ENCODE measurements around the gene PAK6.

PAK6 gene

DNA sequence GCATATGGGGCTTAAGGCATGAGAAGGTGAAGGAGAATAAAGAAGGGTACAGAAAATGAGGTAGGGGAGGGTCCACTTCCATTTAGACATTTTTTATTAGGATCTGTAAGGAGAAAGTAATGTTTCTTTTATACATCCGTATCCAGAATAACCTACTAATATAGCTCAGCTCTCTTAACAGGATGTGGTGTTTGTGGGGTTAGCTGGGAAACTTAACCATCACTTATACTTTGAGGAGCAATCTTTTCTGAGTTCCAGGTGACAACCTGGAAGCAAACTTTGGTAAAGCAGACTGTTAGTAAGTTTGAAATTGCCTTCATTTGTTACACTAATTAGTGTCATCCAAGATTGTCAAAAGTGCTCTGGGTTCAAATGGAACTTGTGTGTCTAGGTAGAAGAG lies 41.4 kb upstream of the PAK6 start:
- no peak overlapping the region for H3K27ac ChIP-seq (replicated peaks)
- no peak overlapping the region for H3K4me3 ChIP-seq (replicated peaks; ENCODE audit: insufficient read depth, low read length)
- no peaks in the 10 kb centered on the region for H3K27me3 ChIP-seq (ENCODE audit: insufficient read depth, poor library complexity, severe bottlenecking)
- no peak for DNase-seq (ENCODE audit: low read depth in 1 of 2, low spot score in 1 of 2)
- TF ChIP-seq, protein P1, sequence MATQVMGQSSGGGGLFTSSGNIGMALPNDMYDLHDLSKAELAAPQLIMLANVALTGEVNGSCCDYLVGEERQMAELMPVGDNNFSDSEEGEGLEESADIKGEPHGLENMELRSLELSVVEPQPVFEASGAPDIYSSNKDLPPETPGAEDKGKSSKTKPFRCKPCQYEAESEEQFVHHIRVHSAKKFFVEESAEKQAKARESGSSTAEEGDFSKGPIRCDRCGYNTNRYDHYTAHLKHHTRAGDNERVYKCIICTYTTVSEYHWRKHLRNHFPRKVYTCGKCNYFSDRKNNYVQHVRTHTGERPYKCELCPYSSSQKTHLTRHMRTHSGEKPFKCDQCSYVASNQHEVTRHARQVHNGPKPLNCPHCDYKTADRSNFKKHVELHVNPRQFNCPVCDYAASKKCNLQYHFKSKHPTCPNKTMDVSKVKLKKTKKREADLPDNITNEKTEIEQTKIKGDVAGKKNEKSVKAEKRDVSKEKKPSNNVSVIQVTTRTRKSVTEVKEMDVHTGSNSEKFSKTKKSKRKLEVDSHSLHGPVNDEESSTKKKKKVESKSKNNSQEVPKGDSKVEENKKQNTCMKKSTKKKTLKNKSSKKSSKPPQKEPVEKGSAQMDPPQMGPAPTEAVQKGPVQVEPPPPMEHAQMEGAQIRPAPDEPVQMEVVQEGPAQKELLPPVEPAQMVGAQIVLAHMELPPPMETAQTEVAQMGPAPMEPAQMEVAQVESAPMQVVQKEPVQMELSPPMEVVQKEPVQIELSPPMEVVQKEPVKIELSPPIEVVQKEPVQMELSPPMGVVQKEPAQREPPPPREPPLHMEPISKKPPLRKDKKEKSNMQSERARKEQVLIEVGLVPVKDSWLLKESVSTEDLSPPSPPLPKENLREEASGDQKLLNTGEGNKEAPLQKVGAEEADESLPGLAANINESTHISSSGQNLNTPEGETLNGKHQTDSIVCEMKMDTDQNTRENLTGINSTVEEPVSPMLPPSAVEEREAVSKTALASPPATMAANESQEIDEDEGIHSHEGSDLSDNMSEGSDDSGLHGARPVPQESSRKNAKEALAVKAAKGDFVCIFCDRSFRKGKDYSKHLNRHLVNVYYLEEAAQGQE (IDR thresholded peaks at IDR 0.05; ENCODE audit: insufficient replicate concordance, low read depth) = no peak
- no peak for TF ChIP-seq SPI1 (IDR thresholded peaks at IDR 0.05; ENCODE audit: borderline replicate concordance, low read depth)
- TF ChIP-seq POLR2AphosphoS5 (IDR thresholded peaks at IDR 0.05; ENCODE audit: low read depth) = no peak
- TF ChIP-seq, protein P2, sequence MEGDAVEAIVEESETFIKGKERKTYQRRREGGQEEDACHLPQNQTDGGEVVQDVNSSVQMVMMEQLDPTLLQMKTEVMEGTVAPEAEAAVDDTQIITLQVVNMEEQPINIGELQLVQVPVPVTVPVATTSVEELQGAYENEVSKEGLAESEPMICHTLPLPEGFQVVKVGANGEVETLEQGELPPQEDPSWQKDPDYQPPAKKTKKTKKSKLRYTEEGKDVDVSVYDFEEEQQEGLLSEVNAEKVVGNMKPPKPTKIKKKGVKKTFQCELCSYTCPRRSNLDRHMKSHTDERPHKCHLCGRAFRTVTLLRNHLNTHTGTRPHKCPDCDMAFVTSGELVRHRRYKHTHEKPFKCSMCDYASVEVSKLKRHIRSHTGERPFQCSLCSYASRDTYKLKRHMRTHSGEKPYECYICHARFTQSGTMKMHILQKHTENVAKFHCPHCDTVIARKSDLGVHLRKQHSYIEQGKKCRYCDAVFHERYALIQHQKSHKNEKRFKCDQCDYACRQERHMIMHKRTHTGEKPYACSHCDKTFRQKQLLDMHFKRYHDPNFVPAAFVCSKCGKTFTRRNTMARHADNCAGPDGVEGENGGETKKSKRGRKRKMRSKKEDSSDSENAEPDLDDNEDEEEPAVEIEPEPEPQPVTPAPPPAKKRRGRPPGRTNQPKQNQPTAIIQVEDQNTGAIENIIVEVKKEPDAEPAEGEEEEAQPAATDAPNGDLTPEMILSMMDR (IDR thresholded peaks at IDR 0.05; ENCODE audit: insufficient read depth, low read length) = no peak
- no peak for TF ChIP-seq GABPA (IDR thresholded peaks at IDR 0.05; ENCODE audit: low read depth)

DNA sequence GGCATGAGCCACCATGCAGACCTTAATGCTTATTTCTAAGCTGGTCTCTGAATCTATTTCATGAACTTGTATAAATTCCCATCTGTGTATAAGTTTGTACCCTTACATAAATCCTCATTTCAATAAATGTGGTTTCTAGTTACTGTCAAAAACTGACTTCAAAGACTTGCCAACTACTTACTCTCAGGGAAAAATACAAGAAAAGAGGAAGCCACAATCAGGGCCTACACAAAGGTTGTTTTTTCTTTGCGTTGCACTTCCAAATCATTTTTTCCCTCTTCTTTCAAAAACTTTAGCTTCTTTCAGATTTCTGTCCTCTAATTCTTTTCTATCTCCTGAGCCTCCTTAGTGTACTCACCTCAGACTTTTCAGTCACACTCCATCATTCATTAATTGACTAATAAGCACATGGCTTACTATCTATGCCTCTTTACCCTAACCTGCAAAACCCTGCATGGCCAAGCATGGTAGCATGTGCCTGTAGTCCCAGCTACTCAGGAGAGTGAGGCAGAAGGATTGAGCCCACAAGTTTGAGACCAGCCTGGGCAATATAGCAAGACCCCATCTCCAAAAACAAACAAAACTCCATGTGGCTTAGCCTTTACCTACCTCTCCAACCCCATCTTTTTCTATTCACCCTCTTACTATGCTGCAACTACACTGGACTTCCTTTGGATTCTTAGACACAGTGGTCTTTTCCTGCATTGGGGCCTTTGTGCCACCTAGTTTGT lies 40.3 kb upstream of the PAK6 start:
- TF ChIP-seq GABPA (IDR thresholded peaks at IDR 0.05; ENCODE audit: low read depth) (no peak), SPI1 (IDR thresholded peaks at IDR 0.05; ENCODE audit: borderline replicate concordance, low read depth) (peak; percentile 63; the same call in 1 of the 2 replicates)
- no peak overlapping the region for H3K4me3 ChIP-seq (replicated peaks; ENCODE audit: insufficient read depth, low read length)
- no peak for DNase-seq (ENCODE audit: low read depth in 1 of 2, low spot score in 1 of 2)
- no peak overlapping the region for H3K27ac ChIP-seq (replicated peaks)
- no peaks in the 10 kb centered on the region for H3K27me3 ChIP-seq (ENCODE audit: insufficient read depth, poor library complexity, severe bottlenecking)

DNA sequence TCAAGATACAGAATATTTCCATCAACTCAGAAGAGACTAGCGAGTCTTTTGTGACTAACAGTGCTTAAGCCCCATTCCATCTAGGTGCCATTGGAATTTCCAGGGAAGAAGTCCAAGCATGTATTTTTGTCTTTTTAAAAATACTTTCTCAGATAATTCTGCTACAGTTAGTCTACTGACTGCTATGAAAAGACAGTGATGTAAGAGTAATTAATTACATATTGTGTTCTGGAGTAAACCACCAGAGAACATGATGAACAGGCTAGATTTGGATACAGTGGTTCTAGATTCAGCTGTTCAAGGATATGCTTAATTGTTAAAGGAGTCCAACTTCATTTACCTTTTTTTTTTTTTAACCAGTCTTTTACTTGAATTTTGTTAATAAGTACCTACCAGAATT lies 34.8 kb upstream of the PAK6 start:
- no peak for DNase-seq (ENCODE audit: low read depth in 1 of 2, low spot score in 1 of 2)
- H3K27ac ChIP-seq (replicated peaks) = no peak overlapping the region
- no peaks in the 10 kb centered on the region for H3K27me3 ChIP-seq (ENCODE audit: insufficient read depth, poor library complexity, severe bottlenecking)
- H3K4me3 ChIP-seq (replicated peaks; ENCODE audit: insufficient read depth, low read length) = no peak overlapping the region
- TF ChIP-seq SPI1 (IDR thresholded peaks at IDR 0.05; ENCODE audit: borderline replicate concordance, low read depth) (no peak), POLR2AphosphoS5 (IDR thresholded peaks at IDR 0.05; ENCODE audit: low read depth) (no peak), GABPA (IDR thresholded peaks at IDR 0.05; ENCODE audit: low read depth) (no peak)
- TF ChIP-seq, protein P1 (IDR thresholded peaks at IDR 0.05; ENCODE audit: insufficient replicate concordance, low read depth) = no peak
- TF ChIP-seq, protein P2 (IDR thresholded peaks at IDR 0.05; ENCODE audit: insufficient read depth, low read length) = no peak

DNA sequence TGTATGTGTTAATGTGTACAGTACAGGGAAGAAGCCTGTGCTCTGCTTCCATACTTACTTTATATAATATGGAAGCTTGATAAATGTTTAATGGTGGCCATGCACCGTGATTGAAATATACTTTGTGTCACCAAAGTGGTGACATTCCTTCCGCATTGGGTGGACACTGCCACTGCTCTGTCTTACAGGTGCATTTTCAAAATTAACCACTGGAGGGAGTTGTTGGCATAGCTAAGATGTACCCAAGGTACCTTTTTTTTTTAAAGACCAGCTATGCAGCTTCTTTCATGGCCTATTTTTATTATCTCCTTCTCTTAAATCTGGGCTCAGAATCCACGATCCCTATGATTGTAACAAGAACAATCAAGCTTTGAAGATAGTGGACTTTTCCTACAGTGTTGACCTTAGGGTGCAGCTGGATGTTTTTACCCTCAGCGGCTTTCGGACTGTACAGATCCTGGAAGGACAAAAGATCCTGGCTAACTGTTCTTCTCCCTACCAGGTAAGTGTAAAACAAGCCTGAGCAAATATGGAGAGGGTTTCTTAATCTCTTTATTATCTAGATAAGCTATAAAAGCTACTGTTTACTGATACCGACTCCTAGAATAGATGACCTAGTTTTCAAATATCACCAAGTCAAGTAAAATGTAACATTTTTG lies 21.6 kb upstream of the PAK6 start:
- DNase-seq (ENCODE audit: low read depth in 1 of 2, low spot score in 1 of 2) = peak; percentile 57 to 76
- TF ChIP-seq, protein P1 (IDR thresholded peaks at IDR 0.05; ENCODE audit: insufficient replicate concordance, low read depth) = no peak
- TF ChIP-seq, protein P2 (IDR thresholded peaks at IDR 0.05; ENCODE audit: insufficient read depth, low read length) = peak; percentile 80

More for the DNA sequence above, 21.6 kb upstream of the PAK6 start:
- Histone ChIP-seq H3K27ac (replicated peaks) (no peak overlapping the region), H3K4me3 (replicated peaks; ENCODE audit: insufficient read depth, low read length) (no peak overlapping the region), H3K27me3 (ENCODE audit: insufficient read depth, poor library complexity, severe bottlenecking) (no peaks in the 10 kb centered on the region)

Data from HL-60 (cell line).